ENCODE results near the gene ST6GAL1. TPM values are rescaled to one million over a fixed set of nuclear protein-coding genes. Genes with fewer than 3 reads are reported as not detected.

Gene ST6GAL1
- total and polyA plus RNA-seq, 2 experiments from 2014 or later: 17.6 to 65.1 TPM

DNA sequence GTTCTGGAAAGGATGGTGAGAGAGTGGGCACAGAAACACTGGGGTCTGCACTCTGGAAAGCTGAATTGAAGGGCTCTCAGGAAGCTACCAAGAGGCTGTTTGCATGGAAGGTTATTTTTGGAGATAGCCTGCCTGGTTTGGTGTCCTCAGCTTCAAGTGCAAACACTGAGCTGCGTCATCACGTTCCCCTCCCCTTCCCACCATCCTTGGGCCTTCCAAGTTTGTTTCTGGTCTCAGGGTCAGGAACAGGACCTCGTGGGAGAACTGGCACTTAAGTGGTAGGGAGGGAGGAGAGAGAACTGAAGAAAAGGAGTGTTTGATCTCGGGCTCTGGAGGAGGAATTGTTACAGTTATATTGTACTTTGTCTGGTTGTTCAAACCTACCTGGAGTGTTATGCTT is 10.6 kb downstream of the ST6GAL1 start (continued):
- TF ChIP-seq, protein P1, sequence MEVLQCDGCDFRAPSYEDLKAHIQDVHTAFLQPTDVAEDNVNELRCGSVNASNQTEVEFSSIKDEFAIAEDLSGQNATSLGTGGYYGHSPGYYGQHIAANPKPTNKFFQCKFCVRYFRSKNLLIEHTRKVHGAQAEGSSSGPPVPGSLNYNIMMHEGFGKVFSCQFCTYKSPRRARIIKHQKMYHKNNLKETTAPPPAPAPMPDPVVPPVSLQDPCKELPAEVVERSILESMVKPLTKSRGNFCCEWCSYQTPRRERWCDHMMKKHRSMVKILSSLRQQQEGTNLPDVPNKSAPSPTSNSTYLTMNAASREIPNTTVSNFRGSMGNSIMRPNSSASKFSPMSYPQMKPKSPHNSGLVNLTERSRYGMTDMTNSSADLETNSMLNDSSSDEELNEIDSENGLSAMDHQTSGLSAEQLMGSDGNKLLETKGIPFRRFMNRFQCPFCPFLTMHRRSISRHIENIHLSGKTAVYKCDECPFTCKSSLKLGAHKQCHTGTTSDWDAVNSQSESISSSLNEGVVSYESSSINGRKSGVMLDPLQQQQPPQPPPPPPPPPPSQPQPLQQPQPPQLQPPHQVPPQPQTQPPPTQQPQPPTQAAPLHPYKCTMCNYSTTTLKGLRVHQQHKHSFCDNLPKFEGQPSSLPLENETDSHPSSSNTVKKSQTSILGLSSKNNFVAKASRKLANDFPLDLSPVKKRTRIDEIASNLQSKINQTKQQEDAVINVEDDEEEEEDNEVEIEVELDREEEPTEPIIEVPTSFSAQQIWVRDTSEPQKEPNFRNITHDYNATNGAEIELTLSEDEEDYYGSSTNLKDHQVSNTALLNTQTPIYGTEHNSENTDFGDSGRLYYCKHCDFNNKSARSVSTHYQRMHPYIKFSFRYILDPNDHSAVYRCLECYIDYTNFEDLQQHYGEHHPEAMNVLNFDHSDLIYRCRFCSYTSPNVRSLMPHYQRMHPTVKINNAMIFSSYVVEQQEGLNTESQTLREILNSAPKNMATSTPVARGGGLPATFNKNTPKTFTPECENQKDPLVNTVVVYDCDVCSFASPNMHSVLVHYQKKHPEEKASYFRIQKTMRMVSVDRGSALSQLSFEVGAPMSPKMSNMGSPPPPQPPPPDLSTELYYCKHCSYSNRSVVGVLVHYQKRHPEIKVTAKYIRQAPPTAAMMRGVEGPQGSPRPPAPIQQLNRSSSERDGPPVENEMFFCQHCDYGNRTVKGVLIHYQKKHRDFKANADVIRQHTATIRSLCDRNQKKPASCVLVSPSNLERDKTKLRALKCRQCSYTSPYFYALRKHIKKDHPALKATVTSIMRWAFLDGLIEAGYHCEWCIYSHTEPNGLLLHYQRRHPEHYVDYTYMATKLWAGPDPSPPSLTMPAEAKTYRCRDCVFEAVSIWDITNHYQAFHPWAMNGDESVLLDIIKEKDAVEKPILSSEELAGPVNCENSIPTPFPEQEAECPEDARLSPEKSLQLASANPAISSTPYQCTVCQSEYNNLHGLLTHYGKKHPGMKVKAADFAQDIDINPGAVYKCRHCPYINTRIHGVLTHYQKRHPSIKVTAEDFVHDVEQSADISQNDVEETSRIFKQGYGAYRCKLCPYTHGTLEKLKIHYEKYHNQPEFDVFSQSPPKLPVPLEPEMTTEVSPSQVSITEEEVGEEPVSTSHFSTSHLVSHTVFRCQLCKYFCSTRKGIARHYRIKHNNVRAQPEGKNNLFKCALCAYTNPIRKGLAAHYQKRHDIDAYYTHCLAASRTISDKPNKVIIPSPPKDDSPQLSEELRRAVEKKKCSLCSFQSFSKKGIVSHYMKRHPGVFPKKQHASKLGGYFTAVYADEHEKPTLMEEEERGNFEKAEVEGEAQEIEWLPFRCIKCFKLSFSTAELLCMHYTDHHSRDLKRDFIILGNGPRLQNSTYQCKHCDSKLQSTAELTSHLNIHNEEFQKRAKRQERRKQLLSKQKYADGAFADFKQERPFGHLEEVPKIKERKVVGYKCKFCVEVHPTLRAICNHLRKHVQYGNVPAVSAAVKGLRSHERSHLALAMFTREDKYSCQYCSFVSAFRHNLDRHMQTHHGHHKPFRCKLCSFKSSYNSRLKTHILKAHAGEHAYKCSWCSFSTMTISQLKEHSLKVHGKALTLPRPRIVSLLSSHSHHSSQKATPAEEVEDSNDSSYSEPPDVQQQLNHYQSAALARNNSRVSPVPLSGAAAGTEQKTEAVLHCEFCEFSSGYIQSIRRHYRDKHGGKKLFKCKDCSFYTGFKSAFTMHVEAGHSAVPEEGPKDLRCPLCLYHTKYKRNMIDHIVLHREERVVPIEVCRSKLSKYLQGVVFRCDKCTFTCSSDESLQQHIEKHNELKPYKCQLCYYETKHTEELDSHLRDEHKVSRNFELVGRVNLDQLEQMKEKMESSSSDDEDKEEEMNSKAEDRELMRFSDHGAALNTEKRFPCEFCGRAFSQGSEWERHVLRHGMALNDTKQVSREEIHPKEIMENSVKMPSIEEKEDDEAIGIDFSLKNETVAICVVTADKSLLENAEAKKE (CRISPR knock-in tag; IDR thresholded peaks at IDR 0.05): no peak
- TF ChIP-seq NANOG (IDR thresholded peaks at IDR 0.05; ENCODE audit: borderline replicate concordance): no peak

DNA sequence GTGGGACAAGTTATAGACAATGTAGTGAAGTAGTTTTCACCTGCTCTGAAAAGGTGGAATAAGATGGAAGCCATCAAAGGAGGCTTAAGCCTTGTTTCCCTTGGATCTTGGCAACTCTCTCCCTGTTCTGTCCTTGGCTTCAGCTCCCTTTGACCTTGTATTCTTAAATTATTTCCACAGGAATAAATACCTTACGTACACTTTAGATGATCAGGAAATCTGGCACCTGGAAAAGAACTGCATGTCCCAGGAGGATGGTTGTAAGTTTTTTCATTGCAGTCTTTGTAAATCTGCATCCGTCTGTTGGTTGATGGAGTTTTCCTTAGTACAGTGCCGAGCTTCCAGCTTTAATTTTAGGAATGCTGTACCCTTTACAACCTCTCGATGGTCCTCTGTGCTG is 11.8 kb downstream of the ST6GAL1 start:
- Mint-ChIP-seq H3K27me3 (ENCODE audit: insufficient read depth, low read depth, poor library complexity) (no peaks in the 10 kb centered on the region), H3K27ac (peak overlapping the region; percentile 31; the same call in 1 of the 2 replicates), H3K4me1 (peaks cover 45% of the 10 kb centered on the region), H3K4me3 (no peak overlapping the region), H3K9me3 (no peaks in the 10 kb centered on the region), H3K36me3 (ENCODE audit: low read depth) (peaks cover 44% of the 10 kb centered on the region)
- DNase-seq (ENCODE audit: low spot score): no peak
- no peak overlapping the region for H3K27ac ChIP-seq (ENCODE audit: low read depth)
- peaks cover 23% of the 10 kb centered on the region for H3K4me1 ChIP-seq (ENCODE audit: insufficient read depth)
- H3K79me2 ChIP-seq (replicated peaks; ENCODE audit: insufficient read depth): peaks cover 89% of the 10 kb centered on the region
- no peaks in the 10 kb centered on the region for H3K27me3 ChIP-seq (ENCODE audit: insufficient read depth)
- TF ChIP-seq ZNF114 (CRISPR knock-in tag; IDR thresholded peaks at IDR 0.05) (no peak), ZNF331 (CRISPR knock-in tag; IDR thresholded peaks at IDR 0.05; ENCODE audit: low read depth) (no peak), NANOG (IDR thresholded peaks at IDR 0.05; ENCODE audit: borderline replicate concordance) (no peak), STAT1 (IDR thresholded peaks at IDR 0.05; ENCODE audit: unreplicated experiment) (no peak), ETS1 (IDR thresholded peaks at IDR 0.05) (no peak), POLR2AphosphoS5 (IDR thresholded peaks at IDR 0.05; ENCODE audit: low read depth) (no peak), EZH2phosphoT487 (IDR thresholded peaks at IDR 0.05; ENCODE audit: unreplicated experiment) (no peak)
- TF ChIP-seq, protein P1 (CRISPR knock-in tag; IDR thresholded peaks at IDR 0.05): no peak
- 0 out of 2 replicates have a peak, but pooled peaks cover 8% of the 10 kb centered on the region for H3F3A ChIP-seq (replicated peaks; ENCODE audit: low read depth)
- H3K36me3 ChIP-seq (ENCODE audit: insufficient read depth): peaks cover 6% of the 10 kb centered on the region; the same call in 1 of the 2 replicates
- H3K9me2 ChIP-seq (ENCODE audit: insufficient read depth): no peaks in the 10 kb centered on the region
- H3K4me3 ChIP-seq: no peak overlapping the region
- no peak for ATAC-seq
- H4K20me1 ChIP-seq (replicated peaks; ENCODE audit: insufficient read depth): peaks cover 32% of the 10 kb centered on the region
- H2AFZ ChIP-seq: no peak overlapping the region
- H3K4me2 ChIP-seq: no peak overlapping the region
